Endothelial cell of umbilical vein (primary cell): ENCODE results near the gene NRM. TPM values are rescaled to one million over a fixed set of nuclear protein-coding genes. Genes with fewer than 3 reads are reported as not detected.

Experiments
- BruUV-seq: library from RNA; stranded (reverse); fragments of 400-500 nt; replicated peaks from 2 replicates; lab custom pipeline; 2021; lab: Mats Ljungman, UMichigan
- CTCF ChIA-PET: fragments of 300-600, 350-600 bp; sonication (Branson Sonifier 250); formaldehyde crosslinking; loops from one replicate; lab custom pipeline; 2021; ENCODE audit warnings: antibody characterized with exemption, inconsistent platforms; lab: Charles Lee
- POLR2A ChIA-PET: fragments of 300-600, 350-600 bp; sonication (Branson Sonifier 250); formaldehyde crosslinking; loops from one replicate; lab custom pipeline; 2021; ENCODE audit warnings: antibody characterized with exemption, inconsistent platforms; lab: Charles Lee
- DNase-seq: peaks from one replicate; pipeline ENCODE4 v3.0.0-alpha.2; 2011; ENCODE audit warnings: low read depth, low spot score
- FAIRE-seq: peaks from 2 replicates; lab custom pipeline; 2011; peaks lifted over from hg19 to GRCh38; lab: Jason Lieb, UNC
- H2AFZ ChIP-seq: 2 replicates; pipeline ENCODE4 v1.6.0; 2012; ENCODE audit warnings: low read depth, low read length, control low read depth, inconsistent platforms
- H3K27ac ChIP-seq: 2 replicates; pipeline ENCODE4 v1.5.1; 2011; ENCODE audit warnings: low read depth, mild to moderate bottlenecking, control low read depth, low read length, moderate library complexity; ENCODE audit not compliant: insufficient read depth
- H3K27me3 ChIP-seq, 2 experiments: 2 replicates each; pipeline versions ENCODE4 v1.6.0 to v1.6.1; 2011; ENCODE audit warnings: low read length in 2 of 2, mixed read lengths in 1 of 2; ENCODE audit not compliant: control insufficient read depth in 2 of 2, insufficient read depth in 2 of 2
- H3K36me3 ChIP-seq, 2 experiments: 2 replicates in 1 of 2; 3 replicates in 1 of 2; pipeline ENCODE4 v1.5.1; 2011; ENCODE audit warnings: low read length in 2 of 2, mild to moderate bottlenecking in 1 of 2, moderate library complexity in 1 of 2; ENCODE audit not compliant: control insufficient read depth in 2 of 2, insufficient read depth in 2 of 2; ENCODE audit errors: extremely low read depth in 1 of 2
- H3K4me1 ChIP-seq: 3 replicates; pipeline ENCODE4 v1.5.1; 2011; ENCODE audit warnings: mild to moderate bottlenecking, low read length; ENCODE audit not compliant: control insufficient read depth, insufficient read depth; ENCODE audit errors: extremely low read depth
- H3K4me2 ChIP-seq: 2 replicates; pipeline ENCODE4 v1.6.1; 2011; ENCODE audit warnings: low read length, control low read depth, mixed read lengths; ENCODE audit not compliant: insufficient read depth
- H3K4me3 ChIP-seq, 3 experiments: fragments of 200-600 bp in 1 of 3; sonication (generic), shearing (Covaris generic) in 1 of 3; replicated peaks in 1 of 3; 2 replicates each; pipeline ENCODE4 v1.5.1; 2011 to 2016; ENCODE audit warnings: control low read depth in 3 of 3, low read length in 3 of 3, mild to moderate bottlenecking in 2 of 3, inconsistent platforms in 1 of 3, low read depth in 1 of 3, moderate library complexity in 1 of 3; ENCODE audit not compliant: insufficient read depth in 1 of 3
- H3K79me2 ChIP-seq: 2 replicates; pipeline ENCODE4 v1.6.0; 2012; ENCODE audit warnings: low read length, inconsistent platforms; ENCODE audit not compliant: control insufficient read depth, insufficient read depth
- H3K9ac ChIP-seq: replicated peaks from 2 replicates; pipeline ENCODE3; 2011; ENCODE audit warnings: low read length, control low read depth; ENCODE audit not compliant: insufficient read depth; ENCODE audit errors: extremely low read depth
- H3K9me1 ChIP-seq: replicated peaks from 3 replicates; pipeline ENCODE4 v1.6.0; 2011; ENCODE audit warnings: mild to moderate bottlenecking, low read length; ENCODE audit not compliant: control insufficient read depth, insufficient read depth; ENCODE audit errors: extremely low read depth
- H3K9me3 ChIP-seq: replicated peaks from 2 replicates; pipeline ENCODE4 v1.5.1; 2012; ENCODE audit warnings: low read length, inconsistent platforms; ENCODE audit not compliant: control insufficient read depth, insufficient read depth
- H4K20me1 ChIP-seq: replicated peaks from 2 replicates; pipeline ENCODE3; 2011; ENCODE audit warnings: mild to moderate bottlenecking, low read length; ENCODE audit not compliant: control insufficient read depth, insufficient read depth; ENCODE audit errors: extremely low read depth
- EZH2 ChIP-seq: IDR thresholded peaks from 2 replicates; pipeline ENCODE4 v1.6.1; 2012; ENCODE audit warnings: borderline replicate concordance, low read depth, mild to moderate bottlenecking, moderate library complexity, low read length, inconsistent platforms; ENCODE audit not compliant: severe bottlenecking
- FOS ChIP-seq: IDR thresholded peaks from 2 replicates; pipeline ENCODE4 v1.6.1; 2011; ENCODE audit warnings: mild to moderate bottlenecking, low read length, moderate library complexity, borderline replicate concordance; ENCODE audit not compliant: insufficient read depth
- GATA2 ChIP-seq: IDR thresholded peaks from 2 replicates; pipeline ENCODE4 v1.7.0; 2011; ENCODE audit warnings: low read depth, mild to moderate bottlenecking, moderate library complexity, mixed read lengths, low read length; ENCODE audit not compliant: insufficient read length, insufficient read depth
- JUN ChIP-seq: IDR thresholded peaks from 2 replicates; pipeline ENCODE4 v1.6.1; 2011; ENCODE audit warnings: borderline replicate concordance, low read depth; ENCODE audit not compliant: insufficient read length, insufficient read depth
- MYC ChIP-seq: IDR thresholded peaks from one replicate; pipeline ENCODE4 v1.6.1; 2011; ENCODE audit warnings: mild to moderate bottlenecking, low read depth, low read length
- POLR2A ChIP-seq: IDR thresholded peaks from 2 replicates; pipeline ENCODE4 v1.6.1; 2012; ENCODE audit warnings: low read depth, mild to moderate bottlenecking, control low read depth, low read length
- POLR2AphosphoS5 ChIP-seq: IDR thresholded peaks from 2 replicates; pipeline ENCODE4 v1.6.1; 2012; ENCODE audit warnings: low read depth, mild to moderate bottlenecking, control low read depth, low read length, moderate library complexity; ENCODE audit not compliant: insufficient read depth
- dilution Hi-C: fragments of 300-500 bp; cut with MboI; formaldehyde crosslinking; loops from one replicate; pipeline ENCODE4 v1.15.0; 2019; ENCODE audit warnings: low sequenced_read_pairs; ENCODE audit not compliant: extremely low pct_ligation_motif_present
- intact Hi-C: fragments of 100-400 bp; cut with micrococcal nuclease; formaldehyde crosslinking; loops from one replicate; pipeline ENCODE4 v1.10.0; 2022
- polyA plus RNA-seq, 4 experiments: library from polyadenylated mRNA; depleted of rRNA in 3 of 4; stranded (reverse) in 3 of 4; unstranded in 1 of 4; fragments of >200 nt; gene quantifications; 2 replicates each; pipeline versions ENCODE4 v1.2.1 to v1.2.3, GENCODE V29; 2011 to 2012; ENCODE audit warnings: missing spikeins in 1 of 4
- total RNA-seq: library from RNA; stranded (reverse); gene quantifications from 2 replicates; pipeline ENCODE4 v1.2.3, GENCODE V29; 2021
- TF ChIP-seq, protein P1 (sequence below): IDR thresholded peaks from 2 replicates; pipeline ENCODE4 v1.6.1; 2011; ENCODE audit not compliant: insufficient read depth, insufficient read length
- TF ChIP-seq, protein P2 (sequence below), 2 donors: IDR thresholded peaks; 1 replicate in 1 of 2; 2 replicates in 1 of 2; pipeline ENCODE4 v1.5.1; 2011; ENCODE audit warnings: low read length in 2 of 2, mild to moderate bottlenecking in 2 of 2, moderate library complexity in 2 of 2, control low read depth in 1 of 2, inconsistent platforms in 1 of 2, low read depth in 1 of 2; ENCODE audit not compliant: insufficient read depth in 1 of 2; ENCODE audit errors: extremely low read depth in 1 of 2

NRM gene
- total and polyA plus RNA-seq, 2 donors (not counting 3 experiments of a cell fraction or from before 2014, with no cell fraction given), result 32.2 to 33.8 TPM

DNA sequence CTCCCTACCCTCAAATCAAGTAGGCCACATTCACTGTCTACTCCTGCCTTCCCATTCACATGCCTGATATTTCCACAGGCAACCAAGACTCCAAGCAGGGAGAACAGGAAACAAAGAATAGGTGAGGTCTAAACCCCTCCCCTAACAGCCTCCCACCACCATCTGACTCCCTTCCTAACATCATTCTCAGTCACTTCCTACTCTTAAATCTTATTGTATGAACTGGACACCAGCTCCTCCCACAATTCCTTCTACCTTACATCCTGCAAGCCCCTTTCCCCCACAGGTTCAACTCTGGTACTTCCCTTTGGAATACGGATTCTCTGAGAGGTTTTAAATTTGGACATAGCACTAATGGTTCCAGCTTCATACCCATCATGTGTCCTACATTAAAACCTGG is 44.8 kb downstream of the NRM start:
- CTCF ChIA-PET, result no interaction called here
- H3K4me3 ChIP-seq, result no peak overlapping the region
- no TSS peak for BruUV-seq
- H3K27ac ChIP-seq, result no peak overlapping the region
- H3K79me2 ChIP-seq, result peaks cover 20% of the 10 kb centered on the region
- POLR2A ChIA-PET, result no interaction called here
- no peaks in the 10 kb centered on the region for H3K9me3 ChIP-seq
- H3K27me3 ChIP-seq, result no peaks in the 10 kb centered on the region
- H4K20me1 ChIP-seq, result no peaks in the 10 kb centered on the region
- no peak overlapping the region for H2AFZ ChIP-seq
- peaks cover 2 to 9% of the 10 kb centered on the region in 2 experiments for H3K36me3 ChIP-seq
- dilution Hi-C loops (no loop called here), intact Hi-C loops (loop anchor here (2.0 kb wide), 1 partner anchor 75 kb away; the partner anchor contains the start of gene TUBB)
- H3K9me1 ChIP-seq, result no peaks in the 10 kb centered on the region
- no peak for FAIRE-seq
- no peak for DNase-seq
- no peak overlapping the region for H3K9ac ChIP-seq
- H3K4me2 ChIP-seq, result peak overlapping the region; percentile 60
- TF ChIP-seq JUN, result no peak
- TF ChIP-seq, protein P1, sequence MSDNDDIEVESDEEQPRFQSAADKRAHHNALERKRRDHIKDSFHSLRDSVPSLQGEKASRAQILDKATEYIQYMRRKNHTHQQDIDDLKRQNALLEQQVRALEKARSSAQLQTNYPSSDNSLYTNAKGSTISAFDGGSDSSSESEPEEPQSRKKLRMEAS, result no peak
- TF ChIP-seq POLR2A, result no peak
- no peak for TF ChIP-seq GATA2
- TF ChIP-seq FOS, result no peak
- TF ChIP-seq, protein P2, sequence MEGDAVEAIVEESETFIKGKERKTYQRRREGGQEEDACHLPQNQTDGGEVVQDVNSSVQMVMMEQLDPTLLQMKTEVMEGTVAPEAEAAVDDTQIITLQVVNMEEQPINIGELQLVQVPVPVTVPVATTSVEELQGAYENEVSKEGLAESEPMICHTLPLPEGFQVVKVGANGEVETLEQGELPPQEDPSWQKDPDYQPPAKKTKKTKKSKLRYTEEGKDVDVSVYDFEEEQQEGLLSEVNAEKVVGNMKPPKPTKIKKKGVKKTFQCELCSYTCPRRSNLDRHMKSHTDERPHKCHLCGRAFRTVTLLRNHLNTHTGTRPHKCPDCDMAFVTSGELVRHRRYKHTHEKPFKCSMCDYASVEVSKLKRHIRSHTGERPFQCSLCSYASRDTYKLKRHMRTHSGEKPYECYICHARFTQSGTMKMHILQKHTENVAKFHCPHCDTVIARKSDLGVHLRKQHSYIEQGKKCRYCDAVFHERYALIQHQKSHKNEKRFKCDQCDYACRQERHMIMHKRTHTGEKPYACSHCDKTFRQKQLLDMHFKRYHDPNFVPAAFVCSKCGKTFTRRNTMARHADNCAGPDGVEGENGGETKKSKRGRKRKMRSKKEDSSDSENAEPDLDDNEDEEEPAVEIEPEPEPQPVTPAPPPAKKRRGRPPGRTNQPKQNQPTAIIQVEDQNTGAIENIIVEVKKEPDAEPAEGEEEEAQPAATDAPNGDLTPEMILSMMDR (IDR thresholded peaks at IDR 0.05; ENCODE audit: extremely low read depth in 1 of 2, insufficient read depth in 1 of 2, low read depth in 1 of 2, low read length in 2 of 2), result no peak
- no peak for TF ChIP-seq POLR2AphosphoS5
- TF ChIP-seq EZH2, result no peak
- no peak for TF ChIP-seq MYC
- H3K4me1 ChIP-seq, result peaks cover 8% of the 10 kb centered on the region
